OCI-LY7 (cell line): ENCODE results near the gene PMVK.

Experiments
- CTCF ChIP-seq: fragments of 200-600 bp; sonication (generic); conservative IDR thresholded peaks from 2 replicates; pipeline ENCODE4 v1.5.1; 2014; ENCODE audit warnings: mild to moderate bottlenecking, antibody characterized with exemption, low read length, moderate library complexity, mixed read lengths
- EZH2phosphoT487 ChIP-seq: fragments of 200-600 bp; sonication (generic); IDR thresholded peaks from 2 replicates; pipeline ENCODE4 v1.6.1; 2018; ENCODE audit warnings: low read depth, borderline replicate concordance, mild to moderate bottlenecking, mixed run types, antibody characterized with exemption, low read length, moderate library complexity, mixed read lengths

- no peak for TF ChIP-seq CTCF
- TF ChIP-seq EZH2phosphoT487, result no peak
Observed at GRCh38 chr1:154944401-154945159, 8.1 kb upstream of the PMVK start.
